ENCODE measurements around the gene IRF9. TPM values are rescaled to one million over a fixed set of nuclear protein-coding genes. Genes with fewer than 3 reads are reported as not detected.

Gene IRF9
- total and polyA plus RNA-seq, 2 donors from 2014 or later = 88.9 to 141 TPM

DNA sequence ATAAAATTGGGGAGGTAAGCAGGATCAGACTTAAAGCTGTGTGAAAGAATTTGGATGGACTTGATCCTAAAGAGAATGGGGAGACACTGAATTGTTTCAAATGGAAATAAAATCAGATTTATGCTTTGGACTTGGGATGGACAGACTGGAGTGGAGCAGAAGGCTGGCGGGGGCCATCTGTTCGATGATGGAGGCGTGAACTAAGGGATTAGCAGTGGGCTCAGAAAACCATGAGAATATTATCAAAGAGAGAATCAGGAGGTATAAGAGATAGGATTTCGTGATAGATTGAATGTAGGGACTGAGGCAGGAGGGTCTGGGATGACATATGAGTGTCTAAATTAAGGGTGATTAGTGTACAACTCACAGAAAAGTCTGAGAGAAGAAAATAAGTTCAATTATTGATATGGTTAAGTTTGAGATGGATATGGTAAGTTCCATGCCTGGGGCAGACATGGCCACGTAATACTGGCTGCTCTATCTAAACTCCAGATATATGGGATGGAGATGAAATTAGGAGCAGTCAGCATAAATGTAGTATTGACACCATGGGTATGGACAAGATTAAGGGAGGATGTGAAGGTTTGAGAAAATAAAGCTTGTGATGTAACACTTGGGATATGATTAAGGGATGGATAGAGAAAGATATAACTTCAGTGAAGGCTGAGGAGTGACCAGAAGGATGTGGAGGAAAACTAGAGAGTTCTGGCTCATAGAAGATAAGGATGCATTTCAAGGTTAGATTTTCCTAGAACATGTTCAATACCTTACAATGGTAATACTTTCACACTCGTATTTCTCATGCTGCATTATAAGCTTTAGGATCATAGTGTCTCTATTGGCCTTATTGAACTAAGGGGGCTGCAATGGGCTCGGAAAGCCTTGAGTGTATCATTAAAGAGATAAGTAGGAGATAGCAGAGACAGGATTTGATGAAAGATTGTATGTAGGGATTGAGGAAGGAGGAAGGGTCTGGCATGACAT is 43.4 kb downstream of the IRF9 start:
- Histone ChIP-seq H3K27ac (ENCODE audit: low read depth in 2 of 2, low read length in 2 of 2) (no peak overlapping the region), H3K9ac (ENCODE audit: low read length in 3 of 3) (no peak overlapping the region), H3K4me1 (ENCODE audit: control insufficient read depth in 2 of 3, insufficient read depth in 2 of 3, low read depth in 1 of 3, low read length in 3 of 3) (no peaks in the 10 kb centered on the region), H3K4me3 (ENCODE audit: low read length in 3 of 3) (no peak overlapping the region), H3K9me3 (ENCODE audit: control insufficient read depth in 2 of 3, insufficient read depth in 1 of 3, low read length in 3 of 3) (no peaks in the 10 kb centered on the region), H3K27me3 (ENCODE audit: control insufficient read depth, insufficient read depth, low read length) (no peaks in the 10 kb centered on the region), H3K36me3 (ENCODE audit: control insufficient read depth in 2 of 3, insufficient read depth in 3 of 3, low read length in 3 of 3) (peaks cover 5 to 30% (median 26%) of the 10 kb centered on the region in 3 donors)
- intact Hi-C loops (cut with DNase I) = no loop called here
- TF ChIP-seq, protein P1, sequence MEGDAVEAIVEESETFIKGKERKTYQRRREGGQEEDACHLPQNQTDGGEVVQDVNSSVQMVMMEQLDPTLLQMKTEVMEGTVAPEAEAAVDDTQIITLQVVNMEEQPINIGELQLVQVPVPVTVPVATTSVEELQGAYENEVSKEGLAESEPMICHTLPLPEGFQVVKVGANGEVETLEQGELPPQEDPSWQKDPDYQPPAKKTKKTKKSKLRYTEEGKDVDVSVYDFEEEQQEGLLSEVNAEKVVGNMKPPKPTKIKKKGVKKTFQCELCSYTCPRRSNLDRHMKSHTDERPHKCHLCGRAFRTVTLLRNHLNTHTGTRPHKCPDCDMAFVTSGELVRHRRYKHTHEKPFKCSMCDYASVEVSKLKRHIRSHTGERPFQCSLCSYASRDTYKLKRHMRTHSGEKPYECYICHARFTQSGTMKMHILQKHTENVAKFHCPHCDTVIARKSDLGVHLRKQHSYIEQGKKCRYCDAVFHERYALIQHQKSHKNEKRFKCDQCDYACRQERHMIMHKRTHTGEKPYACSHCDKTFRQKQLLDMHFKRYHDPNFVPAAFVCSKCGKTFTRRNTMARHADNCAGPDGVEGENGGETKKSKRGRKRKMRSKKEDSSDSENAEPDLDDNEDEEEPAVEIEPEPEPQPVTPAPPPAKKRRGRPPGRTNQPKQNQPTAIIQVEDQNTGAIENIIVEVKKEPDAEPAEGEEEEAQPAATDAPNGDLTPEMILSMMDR (IDR thresholded peaks at IDR 0.05; ENCODE audit: borderline replicate concordance, extremely low read depth, insufficient read depth) = no peak
- no peak for DNase-seq
- no peak for FAIRE-seq

DNA sequence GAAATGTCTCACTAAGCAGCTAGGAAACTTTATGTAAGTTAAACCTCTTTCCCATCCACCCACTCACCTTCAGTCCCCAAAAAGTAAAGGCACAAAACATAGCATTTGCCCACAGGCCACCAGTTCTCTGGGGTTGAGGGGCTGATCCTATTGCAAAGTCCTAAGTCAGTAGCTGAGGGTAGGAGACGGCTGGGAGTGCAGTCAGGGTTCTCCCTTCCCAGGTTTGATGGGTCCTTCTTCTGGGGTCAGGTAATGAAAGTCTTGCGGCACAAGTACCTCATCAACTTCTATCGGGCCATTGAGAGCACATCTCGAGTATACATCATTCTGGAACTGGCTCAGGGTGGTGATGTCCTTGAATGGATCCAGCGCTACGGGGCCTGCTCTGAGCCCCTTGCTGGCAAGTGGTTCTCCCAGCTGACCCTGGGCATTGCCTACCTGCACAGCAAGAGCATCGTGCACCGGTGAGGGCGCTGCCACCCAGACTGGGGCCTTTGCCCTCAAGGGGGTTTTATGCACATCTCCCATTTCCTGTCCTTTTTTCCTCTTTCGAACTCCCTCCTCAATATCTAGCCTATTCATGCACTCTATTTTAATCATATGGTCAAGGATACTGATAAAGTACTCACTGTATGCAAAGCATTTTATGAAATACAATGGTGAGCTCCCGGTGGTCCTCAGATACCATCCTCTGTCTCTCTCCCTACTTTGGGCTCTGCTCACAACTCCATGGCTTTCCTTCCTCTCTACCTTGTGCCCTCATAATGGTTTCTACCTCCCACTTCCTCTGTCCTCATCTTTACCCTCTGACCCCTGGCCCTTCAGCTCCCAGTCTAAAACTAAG is 45.4 kb downstream of the IRF9 start:
- TF ChIP-seq, protein P1 (IDR thresholded peaks at IDR 0.05; ENCODE audit: borderline replicate concordance, extremely low read depth, insufficient read depth) = no peak
- Histone ChIP-seq H3K36me3 (ENCODE audit: control insufficient read depth in 2 of 3, insufficient read depth in 3 of 3, low read length in 3 of 3) (peaks cover 7 to 44% (median 36%) of the 10 kb centered on the region in 3 donors), H3K4me1 (ENCODE audit: control insufficient read depth in 2 of 3, insufficient read depth in 2 of 3, low read depth in 1 of 3, low read length in 3 of 3) (no peaks in the 10 kb centered on the region), H3K9me3 (ENCODE audit: control insufficient read depth in 2 of 3, insufficient read depth in 1 of 3, low read length in 3 of 3) (no peaks in the 10 kb centered on the region), H3K27ac (ENCODE audit: low read depth in 2 of 2, low read length in 2 of 2) (no peak overlapping the region), H3K9ac (ENCODE audit: low read length in 3 of 3) (no peak overlapping the region), H3K27me3 (ENCODE audit: control insufficient read depth, insufficient read depth, low read length) (no peaks in the 10 kb centered on the region), H3K4me3 (ENCODE audit: low read length in 3 of 3) (no peak overlapping the region)
- intact Hi-C loops (cut with DNase I) = no loop called here
- DNase-seq (no peak), FAIRE-seq (no peak)

DNA sequence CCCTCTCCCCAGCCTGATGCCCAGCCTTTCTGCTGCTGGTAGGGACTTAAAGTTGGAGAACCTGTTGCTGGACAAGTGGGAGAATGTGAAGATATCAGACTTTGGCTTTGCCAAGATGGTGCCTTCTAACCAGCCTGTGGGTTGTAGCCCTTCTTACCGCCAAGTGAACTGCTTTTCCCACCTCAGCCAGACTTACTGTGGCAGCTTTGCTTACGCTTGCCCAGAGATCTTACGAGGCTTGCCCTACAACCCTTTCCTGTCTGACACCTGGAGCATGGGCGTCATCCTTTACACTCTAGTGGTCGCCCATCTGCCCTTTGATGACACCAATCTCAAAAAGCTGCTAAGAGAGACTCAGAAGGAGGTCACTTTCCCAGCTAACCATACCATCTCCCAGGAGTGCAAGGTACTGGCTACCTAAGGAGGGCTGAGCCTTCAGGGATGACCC is 46.1 kb downstream of the IRF9 start:
- Histone ChIP-seq H3K9me3 (ENCODE audit: control insufficient read depth in 2 of 3, insufficient read depth in 1 of 3, low read length in 3 of 3) (no peaks in the 10 kb centered on the region), H3K27me3 (ENCODE audit: control insufficient read depth, insufficient read depth, low read length) (no peaks in the 10 kb centered on the region), H3K36me3 (ENCODE audit: control insufficient read depth in 2 of 3, insufficient read depth in 3 of 3, low read length in 3 of 3) (peaks cover 7 to 47% (median 36%) of the 10 kb centered on the region in 3 donors), H3K27ac (ENCODE audit: low read depth in 2 of 2, low read length in 2 of 2) (no peak overlapping the region), H3K4me1 (ENCODE audit: control insufficient read depth in 2 of 3, insufficient read depth in 2 of 3, low read depth in 1 of 3, low read length in 3 of 3) (no peaks in the 10 kb centered on the region), H3K4me3 (ENCODE audit: low read length in 3 of 3) (no peak overlapping the region), H3K9ac (ENCODE audit: low read length in 3 of 3) (no peak overlapping the region)
- FAIRE-seq = no peak
- TF ChIP-seq, protein P1 (IDR thresholded peaks at IDR 0.05; ENCODE audit: borderline replicate concordance, extremely low read depth, insufficient read depth) = no peak
- no peak for DNase-seq
- intact Hi-C loops (cut with DNase I) = no loop called here
